Neural progenitor cell (in vitro differentiated cells): ENCODE data around the gene RHOC.

Experiments
- EZH2phosphoT487 ChIP-seq: fragments of 200-600 bp; sonication (generic); IDR thresholded peaks from 2 replicates; pipeline ENCODE4 v1.6.1; 2017; ENCODE audit warnings: antibody characterized with exemption
- TF ChIP-seq, protein P1 (sequence below): fragments of 200-600 bp; sonication (generic); IDR thresholded peaks from 2 replicates; pipeline ENCODE4 v1.5.1; 2017; ENCODE audit warnings: antibody characterized with exemption, mild to moderate bottlenecking

DNA sequence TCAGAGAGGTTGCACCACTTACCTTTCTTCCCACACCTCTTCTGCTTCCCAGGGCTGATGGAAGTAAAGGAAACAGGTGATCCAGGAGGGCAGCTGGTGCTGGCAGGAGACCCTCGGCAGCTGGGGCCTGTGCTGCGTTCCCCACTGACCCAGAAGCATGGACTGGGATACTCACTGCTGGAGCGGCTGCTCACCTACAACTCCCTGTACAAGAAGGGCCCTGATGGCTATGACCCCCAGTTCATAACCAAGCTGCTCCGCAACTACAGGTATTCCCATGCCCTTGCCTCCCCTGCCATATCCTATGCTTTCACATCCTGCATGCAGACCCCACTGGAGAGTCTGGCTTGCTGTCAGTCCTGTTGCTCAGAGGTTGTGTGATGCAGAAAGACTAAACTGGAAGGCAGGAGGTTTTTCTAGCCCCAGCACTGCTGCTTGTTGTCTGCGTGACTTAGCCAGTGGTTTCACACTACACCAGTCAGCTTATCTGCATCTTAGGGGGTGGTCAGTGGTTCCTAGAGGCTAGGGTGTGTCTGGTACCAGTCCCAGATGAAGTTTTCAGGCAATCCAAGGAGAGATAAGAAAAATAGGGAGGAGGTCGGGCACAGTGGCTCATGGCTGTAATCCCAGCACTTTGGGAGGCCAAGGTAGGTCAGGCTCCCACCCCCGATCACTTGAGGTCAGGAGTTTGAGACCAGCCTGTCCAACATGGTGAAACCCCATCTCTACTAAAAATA is 10.2 kb downstream of the RHOC start:
- TF ChIP-seq, protein P1, sequence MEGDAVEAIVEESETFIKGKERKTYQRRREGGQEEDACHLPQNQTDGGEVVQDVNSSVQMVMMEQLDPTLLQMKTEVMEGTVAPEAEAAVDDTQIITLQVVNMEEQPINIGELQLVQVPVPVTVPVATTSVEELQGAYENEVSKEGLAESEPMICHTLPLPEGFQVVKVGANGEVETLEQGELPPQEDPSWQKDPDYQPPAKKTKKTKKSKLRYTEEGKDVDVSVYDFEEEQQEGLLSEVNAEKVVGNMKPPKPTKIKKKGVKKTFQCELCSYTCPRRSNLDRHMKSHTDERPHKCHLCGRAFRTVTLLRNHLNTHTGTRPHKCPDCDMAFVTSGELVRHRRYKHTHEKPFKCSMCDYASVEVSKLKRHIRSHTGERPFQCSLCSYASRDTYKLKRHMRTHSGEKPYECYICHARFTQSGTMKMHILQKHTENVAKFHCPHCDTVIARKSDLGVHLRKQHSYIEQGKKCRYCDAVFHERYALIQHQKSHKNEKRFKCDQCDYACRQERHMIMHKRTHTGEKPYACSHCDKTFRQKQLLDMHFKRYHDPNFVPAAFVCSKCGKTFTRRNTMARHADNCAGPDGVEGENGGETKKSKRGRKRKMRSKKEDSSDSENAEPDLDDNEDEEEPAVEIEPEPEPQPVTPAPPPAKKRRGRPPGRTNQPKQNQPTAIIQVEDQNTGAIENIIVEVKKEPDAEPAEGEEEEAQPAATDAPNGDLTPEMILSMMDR = no peak
- TF ChIP-seq EZH2phosphoT487 = no peak
